Activated T-cell treated with anti-CD3 and anti-CD28 coated beads for 4 hours (primary cell): ENCODE data around the gene PRH2.

Experiments used
- DNase-seq: peaks from one replicate; pipeline ENCODE4 v3.0.0-alpha.2; 2020

PRH2 gene

DNA sequence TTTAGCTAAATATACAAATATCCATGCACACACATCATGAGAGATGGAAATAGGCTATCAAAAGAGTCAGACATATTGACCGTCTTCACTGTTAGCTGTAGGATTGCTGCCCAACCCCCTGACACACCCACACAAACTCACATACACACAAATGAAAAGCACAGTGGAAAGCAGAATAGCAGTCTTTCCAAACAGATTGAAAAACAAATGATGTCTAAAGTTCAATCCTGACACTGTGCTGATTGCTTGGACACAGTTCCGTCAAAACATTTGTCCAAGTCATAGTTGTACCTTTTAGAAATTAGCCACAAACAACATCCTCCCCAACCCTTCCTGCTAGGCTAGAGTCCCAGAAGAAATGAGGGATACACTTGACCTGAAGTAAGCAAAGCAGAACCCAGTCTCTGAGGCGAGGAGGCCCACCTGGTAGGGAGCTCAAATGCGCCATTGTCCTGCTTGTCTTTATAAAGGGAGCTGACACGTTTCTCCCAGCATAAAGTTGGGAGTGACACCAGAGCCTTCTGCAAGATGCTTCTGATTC lies at the start of gene PRH2:
Gene PRH2, plus strand, starts transcription at position 491 of the 541 bp plus-strand sequence. Its CDS starts 38 bp downstream, at position 529.
- DNase-seq, result no peak

DNA sequence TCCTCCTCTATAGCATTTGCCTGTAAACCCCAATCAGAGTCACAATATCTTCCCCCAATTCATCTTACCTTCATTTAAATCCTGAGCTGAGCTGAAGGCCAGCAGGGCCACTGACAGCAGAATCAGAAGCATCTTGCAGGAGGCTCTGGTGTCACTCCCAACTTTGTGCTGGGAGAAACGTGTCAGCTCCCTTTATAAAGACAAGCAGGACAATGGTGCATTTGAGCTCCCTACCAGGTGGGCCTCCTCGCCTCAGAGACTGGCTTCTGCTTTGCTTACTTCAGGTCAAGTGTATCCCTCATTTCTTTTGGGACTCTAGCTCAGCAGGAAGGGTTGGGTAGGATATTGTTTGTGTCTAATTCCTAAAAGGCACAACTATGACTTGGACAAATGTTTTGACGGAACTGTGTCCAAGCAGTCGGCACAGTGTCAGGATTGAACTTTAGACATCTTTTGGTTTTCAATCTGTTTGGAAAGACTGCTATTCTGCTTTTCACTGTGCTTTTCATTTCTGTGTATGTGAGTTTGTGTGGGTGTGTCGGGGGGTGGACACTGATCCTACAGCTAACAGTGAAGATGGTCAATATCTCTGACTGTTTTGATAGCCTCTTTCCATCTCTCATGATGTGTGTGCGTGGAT lies 44.8 kb upstream of the PRH2 start, which contains the start of gene PRH1:
Gene PRH1, minus strand, starts transcription at position 170 of the 640 bp plus-strand sequence. Its CDS starts 38 bp downstream, at position 132.
- DNase-seq, result no peak

DNA sequence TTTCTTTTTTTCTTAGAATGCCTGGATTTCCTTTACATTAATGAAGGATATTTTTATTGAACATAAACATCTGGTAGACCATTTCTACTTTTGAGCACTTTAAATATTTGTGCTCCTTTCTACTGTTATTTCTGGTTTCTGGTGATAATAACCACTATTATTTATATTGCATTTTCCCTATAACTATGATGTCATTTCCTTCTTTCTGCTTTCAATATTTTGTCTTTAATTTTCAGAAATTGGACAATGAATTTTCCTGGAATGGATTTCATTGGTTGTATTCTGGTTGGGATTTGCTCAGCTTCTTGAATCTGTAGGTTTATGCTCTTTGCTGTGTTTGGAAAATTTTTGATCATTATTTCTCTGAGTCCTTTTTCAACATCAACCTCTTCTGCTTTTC lies 39.8 kb upstream of the PRH2 start:
- DNase-seq, result no peak

DNA sequence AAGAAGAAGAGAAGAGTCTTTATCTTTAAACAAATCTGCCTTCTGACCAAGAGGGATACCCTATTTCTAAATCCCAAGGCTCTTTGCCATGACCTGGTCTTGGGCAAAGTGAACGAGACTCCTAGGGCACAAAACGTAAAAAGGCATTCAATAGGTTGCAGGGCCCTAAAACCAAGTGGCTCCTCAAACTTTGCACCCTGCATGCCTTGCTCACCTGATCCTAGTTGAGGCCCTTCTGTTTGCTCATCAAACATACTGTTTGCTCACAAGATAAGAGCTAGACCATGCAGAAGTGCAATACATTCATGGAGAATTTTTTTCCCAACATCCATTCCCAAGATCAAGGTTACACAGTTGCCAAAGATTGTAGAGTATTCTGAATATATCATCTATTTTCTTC lies 37.1 kb upstream of the PRH2 start:
- DNase-seq, result no peak

DNA sequence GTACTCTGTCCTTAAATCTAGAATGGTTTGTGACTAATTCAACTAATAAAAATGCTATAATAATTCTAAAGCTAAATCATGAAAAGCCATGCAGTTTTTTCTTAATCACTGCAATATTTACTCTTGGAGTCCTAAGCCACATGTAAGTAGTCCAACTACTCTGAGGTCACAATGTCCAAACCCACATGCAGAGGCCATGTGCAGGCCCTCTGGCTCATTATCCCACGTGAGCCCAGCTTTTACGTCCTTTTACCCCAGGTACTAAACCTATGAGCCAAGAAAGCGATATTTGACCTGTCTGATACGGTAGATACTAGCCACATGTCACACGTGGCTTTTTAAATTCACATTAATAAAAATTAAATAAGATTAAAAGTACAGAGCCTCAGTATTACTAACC lies 32.2 kb upstream of the PRH2 start:
- no peak for DNase-seq

DNA sequence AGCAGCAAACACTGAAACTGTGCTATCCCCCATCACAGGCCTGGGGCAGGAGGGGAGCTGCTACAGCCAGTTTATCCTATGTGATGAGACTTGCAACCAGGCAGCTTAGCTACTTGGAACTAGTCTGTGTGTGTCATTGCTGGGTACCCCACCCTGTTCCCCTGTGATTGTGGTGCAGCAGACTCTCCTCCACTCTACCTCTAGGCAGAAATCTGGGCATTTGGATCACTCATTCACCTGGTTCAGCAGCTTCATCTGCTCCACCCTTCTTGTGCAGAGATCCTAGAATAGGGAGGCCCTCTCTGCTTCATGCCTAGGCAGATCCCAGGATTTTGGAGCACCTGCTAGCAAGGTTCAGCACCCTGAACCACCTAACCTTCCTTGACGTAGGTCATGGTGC lies 28.5 kb upstream of the PRH2 start:
- DNase-seq, result no peak

DNA sequence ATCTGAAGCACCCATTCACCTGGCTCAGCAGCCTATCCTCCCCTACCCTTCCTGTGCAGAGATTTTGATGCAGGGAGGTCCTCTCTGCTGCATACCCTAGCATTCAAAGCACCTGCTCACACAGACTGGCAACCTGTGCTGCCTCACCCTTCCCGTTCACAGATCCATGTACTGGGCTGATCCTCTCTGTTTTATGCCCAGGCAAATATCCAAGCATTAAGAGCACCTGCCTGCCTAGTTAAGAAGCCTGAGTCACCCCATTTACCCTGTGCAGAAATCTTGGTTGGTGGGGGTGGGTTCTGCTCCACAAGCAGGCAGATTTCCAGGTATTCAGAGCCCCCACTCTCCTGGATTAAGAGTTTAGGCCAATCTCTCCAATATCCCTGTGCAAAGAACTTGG lies 28.1 kb upstream of the PRH2 start:
- DNase-seq, result no peak

DNA sequence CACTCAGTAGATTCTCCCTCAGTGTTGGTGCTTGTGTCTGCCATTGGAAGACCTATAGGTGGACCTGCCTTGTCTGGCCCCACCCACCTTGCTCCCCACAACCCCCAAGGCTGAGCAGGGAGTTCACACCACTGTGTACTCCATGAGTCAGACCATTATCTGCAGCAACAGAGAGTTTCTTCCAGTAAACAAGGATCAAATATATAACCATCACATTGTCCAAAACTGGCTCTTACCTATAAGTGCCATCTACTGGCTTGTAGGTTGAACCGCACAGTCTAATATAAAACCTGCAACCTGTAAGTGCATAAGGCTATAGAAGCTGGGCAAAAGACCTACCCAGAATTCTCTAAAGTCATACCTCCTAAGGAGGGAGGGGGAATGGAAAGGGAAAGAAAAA lies 27.6 kb upstream of the PRH2 start:
- no peak for DNase-seq

DNA sequence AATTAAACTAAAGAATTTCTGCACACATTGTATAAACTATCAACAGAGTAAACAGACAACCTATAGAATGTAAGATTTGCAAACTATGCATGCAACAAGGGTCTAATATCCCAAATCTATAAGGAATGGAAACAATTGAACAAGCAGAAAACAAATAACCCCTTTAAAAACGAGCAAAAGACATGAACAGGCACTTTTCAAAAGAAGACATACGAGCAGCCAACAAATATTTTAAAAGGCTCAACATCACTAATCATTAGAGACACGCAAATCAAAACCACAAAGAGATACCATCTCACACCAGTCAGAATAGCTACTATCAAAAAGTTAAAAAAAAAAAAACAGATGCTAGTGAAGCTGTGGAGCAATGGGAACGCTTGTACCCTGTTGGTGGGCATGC lies 24.4 kb upstream of the PRH2 start:
- no peak for DNase-seq

DNA sequence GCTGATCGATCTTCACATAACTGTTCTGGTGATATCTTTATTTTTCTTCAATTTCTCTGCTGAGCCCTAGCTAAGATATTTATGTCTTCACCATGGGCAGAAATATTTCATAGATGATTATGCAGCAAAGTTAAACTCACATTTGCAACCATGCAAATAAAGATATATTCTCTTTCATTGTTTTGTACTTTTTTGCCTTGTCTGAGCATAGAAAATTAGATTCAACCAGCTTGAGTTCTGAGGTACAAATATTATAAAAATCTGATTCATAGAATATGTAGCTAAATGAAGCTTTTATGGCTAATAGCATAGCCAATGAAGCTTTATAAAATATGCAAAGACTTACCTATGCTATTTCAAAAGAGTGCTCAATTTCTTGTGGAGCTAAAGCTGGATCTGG lies 19.6 kb upstream of the PRH2 start, which contains the start of gene TAS2R13:
Gene TAS2R13, minus strand, starts transcription at position 101 of the 400 bp plus-strand sequence. CDS start 264 bp downstream, outside the sequence.
- no peak for DNase-seq

DNA sequence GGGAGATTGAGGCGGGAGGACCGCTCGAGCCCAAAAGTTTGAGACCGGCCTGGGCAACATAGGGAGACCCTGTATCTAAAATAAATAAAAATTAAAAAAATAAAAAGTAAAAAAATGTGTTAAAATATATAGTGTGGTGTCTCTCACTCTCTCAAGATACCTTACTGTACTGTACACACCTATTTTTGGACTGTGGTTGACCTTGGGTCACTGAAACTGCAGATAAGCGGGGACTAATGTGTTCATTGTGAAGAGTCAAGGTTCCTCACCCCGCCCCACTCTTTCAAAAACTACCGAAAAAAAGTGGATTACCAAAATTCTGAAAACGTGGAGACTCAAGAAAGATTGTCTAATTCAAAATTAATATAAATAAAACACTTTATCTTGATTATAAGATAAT lies 18.7 kb upstream of the PRH2 start:
- no peak for DNase-seq

DNA sequence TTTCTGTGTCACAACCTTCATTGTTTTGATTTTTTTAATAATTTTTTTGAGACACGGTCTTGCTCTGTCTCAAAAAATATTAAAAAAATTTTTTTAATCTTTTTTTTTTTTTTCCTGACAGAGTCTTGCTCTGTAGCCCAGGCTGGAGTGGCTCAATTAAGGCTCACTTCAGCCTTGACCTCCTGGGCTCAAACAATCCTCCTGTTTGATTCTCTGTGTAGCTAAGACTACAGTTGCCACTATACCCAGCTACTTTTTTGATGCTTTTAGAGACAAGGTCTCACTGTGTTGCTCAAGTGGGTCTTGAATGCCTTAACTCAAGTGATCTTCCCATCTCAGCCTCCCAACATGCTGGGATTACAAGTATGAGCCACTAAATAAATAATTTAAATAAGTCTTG lies 9.2 kb upstream of the PRH2 start:
- DNase-seq, result no peak

DNA sequence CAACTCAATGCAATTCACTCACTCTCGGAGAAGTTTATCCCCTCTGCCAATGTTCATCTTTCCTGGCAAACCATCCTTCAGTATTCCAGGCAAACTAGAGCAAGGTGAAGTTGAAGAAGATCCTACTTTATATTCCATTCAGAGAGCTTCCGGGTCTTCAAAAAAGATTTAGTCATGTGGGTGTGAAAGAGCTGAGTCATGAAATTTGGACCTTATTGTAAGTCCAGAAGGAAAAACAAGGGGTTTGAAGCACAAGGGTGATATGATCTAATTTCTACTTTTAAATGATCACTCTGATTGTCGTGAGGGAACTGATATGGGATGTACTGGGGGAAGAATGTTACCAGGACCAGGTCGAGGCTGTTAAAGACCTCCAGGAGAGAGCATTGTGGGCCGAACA lies 2.8 kb upstream of the PRH2 start:
- DNase-seq, result no peak

DNA sequence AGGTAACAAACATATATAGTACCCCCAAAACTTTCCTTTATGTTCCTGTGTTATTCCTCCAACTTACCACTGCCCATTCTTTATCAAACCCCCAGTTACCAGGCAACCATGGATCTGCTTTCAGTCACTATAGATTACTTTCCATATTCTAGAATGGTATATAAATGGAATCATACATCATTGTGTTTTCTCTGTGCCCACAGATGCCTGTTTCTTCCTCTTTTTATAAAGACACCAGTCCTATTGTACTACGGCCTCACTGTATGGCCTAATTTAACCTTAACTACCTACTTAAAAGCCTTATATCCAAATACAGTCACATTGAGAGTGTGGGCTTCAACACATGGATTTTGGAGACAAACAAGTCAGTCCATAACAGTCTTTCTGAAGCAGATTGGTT lies 7.5 kb downstream of the PRH2 start:
- no peak for DNase-seq

DNA sequence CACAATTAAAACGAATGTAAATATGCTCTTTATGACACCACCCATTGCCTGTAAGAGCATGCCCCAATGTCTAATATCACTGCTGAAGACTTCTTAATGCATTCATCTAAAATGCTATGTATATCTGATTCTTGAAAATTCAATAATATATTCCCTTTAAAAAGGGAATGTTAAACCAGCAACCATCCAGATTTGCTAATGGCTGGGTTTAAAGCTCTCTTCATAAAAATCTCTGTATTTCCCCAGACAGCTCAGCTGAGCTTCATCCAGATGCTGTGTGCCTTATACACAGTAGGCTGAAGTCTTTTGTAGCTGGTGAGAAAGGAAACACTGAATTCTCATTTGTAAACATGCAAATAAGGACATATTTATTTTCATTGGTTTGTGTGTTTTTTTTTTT lies 10.1 kb downstream of the PRH2 start, which contains the start of gene TAS2R14:
Gene TAS2R14, minus strand, starts transcription at position 101 of the 400 bp plus-strand sequence. Its CDS starts 56 bp downstream, at position 45.
- DNase-seq, result no peak

DNA sequence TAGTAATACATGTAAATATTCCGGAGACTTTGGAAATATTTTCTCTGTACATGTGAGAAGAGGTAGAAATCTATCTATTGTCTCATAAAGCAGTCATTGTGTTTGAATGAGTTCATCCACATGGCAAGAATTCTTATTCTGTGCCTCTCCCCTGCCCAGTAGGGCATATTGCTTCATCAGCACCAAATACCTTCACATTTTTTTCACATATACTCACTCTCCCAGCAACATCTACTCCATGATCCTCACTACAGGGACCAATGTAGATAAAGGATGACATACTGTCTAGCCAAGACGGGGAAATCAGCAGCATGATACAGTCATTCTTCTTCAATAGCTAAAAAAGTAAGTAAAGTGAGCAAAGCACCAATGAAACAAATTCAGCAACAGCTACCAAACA lies 11.4 kb downstream of the PRH2 start:
- no peak for DNase-seq

DNA sequence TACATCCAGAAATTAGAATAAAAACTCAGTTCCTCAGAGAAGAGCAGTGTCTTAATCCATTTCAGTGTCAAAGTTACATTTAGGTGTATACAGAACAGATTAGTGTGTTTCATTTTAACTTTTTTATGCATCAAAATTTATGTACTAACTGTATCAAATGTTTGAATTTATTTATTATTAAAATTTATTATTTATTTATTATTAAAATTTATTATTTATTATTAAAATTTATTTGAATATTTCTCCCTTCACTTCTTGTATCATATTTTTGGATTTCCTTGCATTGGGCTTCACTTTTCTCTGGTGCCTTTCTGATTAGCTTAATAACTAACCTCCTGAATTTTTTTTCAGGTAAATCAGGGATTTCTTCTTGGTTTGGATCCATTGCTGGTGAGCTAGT lies 12.3 kb downstream of the PRH2 start:
- DNase-seq, result no peak

DNA sequence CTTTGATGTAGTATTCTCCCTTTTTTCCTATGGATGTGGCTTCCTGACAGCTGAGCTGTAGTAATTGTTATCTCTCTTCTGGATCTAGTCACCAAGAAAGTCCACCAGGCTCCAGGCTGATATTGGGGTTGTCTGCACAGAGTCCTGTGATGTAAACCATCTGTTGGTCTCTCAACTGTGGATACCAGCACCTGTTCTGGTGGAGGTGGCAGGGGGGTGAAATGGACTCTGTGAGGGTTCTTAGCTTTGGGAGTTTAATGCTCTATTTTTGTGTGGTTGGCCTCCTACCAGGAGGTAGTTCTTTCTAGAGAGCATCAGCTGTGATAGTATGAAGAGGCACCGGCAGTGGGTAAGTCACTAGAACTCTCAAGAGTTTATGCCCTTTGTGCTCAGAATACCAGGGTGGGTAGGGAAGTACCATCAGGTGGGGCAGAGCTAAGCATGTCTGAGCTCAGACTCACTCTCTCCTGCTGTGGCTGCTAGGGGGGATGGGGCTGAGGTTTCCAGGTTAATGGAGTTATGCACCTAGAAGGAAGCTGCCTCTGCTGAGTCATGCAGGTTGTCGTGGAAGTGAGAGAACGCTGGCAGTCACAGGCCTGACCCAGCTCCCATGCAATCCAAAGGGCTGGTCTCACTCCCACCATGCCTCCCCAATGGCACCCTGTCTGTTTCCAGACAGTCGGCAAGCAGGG lies 13.0 kb downstream of the PRH2 start:
- no peak for DNase-seq

DNA sequence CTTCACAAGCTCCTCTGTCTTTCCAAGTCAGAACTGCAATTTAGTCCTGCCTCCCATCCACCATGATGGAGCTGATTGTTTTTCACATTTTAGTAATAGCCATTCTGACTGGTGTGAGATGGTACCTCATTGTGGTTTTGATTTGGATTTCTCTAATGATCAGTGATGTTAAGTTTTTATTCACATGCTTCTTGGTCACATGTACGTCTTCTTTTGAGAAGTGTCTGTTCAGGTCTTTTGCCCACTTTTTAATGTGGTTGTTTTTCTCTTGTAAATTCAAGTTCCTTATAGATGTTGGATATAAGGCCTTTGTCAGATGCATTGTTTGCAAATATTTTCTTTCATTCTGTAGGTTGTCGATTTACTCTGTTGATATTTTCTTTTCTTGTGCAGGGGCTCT lies 14.1 kb downstream of the PRH2 start:
- DNase-seq, result no peak

DNA sequence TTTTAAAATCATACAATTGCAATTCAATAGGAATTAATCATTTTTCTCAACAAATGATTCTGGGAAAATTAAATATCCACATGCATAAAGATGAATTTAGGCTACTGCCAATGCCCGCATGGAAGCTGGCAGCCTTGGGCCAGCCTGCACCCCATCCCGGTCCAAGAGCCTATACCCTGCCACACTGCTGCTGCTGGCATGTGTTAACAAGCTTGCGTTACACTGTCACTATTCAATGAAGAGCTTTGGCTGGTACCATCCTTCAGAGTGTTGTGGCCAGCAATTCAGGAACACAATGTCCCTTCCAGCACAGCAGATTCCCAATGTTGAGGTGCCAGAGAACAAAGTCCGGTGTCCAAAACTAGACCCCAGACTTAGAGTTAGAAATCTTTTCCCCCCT lies 23.6 kb downstream of the PRH2 start:
- no peak for DNase-seq

DNA sequence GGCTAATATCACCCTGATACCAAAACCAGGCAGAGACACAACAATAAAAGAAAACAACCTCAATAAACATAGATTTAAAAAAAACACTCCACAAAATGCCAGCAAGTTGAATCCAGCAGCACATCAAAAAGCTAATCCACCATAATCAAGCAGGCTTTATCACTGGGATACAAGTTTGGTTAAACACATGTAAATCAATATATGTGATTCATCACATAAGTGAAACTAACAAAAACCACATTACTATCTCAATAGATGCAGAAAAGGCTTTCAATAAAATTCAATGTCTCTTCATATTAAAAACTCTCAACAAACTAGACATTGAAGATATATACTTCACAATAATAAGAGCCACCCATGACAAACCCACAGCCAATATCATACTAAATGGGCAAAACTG lies 27.0 kb downstream of the PRH2 start:
- no peak for DNase-seq

DNA sequence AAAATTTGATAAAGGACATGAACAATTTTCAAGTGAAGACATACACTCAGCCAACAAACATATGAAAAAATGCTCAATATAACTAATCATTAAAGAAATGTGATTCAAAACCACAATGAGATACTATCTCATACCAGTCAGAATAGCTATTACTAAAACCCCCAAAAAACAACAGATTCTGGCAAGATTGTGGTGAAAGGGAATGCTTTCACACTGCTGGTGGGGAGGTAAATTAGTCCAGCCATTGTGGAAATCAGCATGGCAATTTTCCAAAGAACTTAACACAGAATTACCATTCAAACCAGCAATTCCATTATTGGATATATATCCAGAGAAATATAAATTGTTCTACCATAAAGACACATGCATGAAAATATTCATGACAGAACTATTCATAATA lies 28.7 kb downstream of the PRH2 start:
- no peak for DNase-seq

DNA sequence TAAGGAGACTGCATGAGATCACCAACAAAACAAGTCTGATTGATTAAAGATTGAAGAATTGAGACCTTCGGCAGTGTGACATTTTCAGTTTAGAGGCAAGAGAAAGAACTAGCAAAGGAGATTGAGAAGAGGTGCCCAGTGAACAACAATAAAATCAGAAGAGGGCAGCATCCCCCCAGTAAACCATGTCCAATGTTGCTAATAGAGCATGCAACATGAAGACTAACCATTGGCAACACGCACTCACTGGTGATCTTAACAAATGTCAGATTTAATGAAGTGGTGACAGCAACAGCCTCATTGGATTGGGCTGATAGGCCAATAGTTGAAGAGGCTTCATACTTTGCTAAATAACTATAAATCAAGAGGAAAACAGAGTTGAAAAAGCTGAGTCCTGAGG lies 30.8 kb downstream of the PRH2 start:
- DNase-seq, result no peak

DNA sequence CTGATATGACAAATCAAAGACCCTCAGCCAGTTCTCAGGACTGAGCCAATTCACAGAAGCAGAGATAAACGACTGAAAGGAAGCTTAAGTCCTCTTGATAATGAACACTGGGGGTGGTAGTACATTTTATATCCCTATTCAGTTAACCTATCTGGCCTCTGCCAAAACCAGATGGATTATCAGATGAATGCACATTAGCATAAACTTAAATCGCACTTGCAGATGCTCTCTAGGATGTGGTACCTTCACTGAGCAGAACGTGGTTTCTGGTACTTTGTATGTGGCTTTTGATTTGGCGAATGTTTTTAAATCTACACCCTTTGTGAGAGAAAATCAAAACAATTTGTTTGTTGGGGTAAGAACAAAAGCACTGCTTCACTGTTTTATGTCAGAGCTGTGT lies 31.2 kb downstream of the PRH2 start:
- DNase-seq, result no peak
